SW 1271 (cell line): Measurements from ENCODE around the gene AHCYL2.
"Not testable (repeated sequence)": the region's sequence is repeated elsewhere in the genome, so short reads cannot be mapped to it uniquely, and the experiment has no call there.

Experiments used
- DNase-seq, 2 experiments: peaks; one replicate each; lab custom pipeline; 2025; lab: John Stamatoyannopoulos, UW

AHCYL2 gene

DNA sequence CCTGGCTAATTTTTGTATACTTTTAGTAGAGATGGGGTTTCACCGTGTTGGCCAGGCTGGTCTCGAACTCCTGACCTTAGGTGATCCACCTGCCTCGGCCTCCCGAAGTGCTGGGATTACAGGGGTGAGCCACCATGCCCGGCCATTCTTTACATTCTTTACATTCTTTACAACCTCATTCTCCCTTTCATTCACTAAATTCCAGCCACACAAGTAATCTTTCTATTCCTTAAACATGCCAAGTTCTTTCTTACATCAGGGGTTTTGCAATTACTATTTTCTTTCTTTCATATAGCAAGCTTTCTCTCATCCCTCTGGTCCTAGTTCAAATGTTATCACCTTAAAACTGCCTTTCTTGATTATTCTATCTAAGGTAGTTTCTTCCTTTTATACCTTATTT is 128.3 kb downstream of the AHCYL2 start:
- DNase-seq, result peak in 1 of 2 experiments; percentile 4

DNA sequence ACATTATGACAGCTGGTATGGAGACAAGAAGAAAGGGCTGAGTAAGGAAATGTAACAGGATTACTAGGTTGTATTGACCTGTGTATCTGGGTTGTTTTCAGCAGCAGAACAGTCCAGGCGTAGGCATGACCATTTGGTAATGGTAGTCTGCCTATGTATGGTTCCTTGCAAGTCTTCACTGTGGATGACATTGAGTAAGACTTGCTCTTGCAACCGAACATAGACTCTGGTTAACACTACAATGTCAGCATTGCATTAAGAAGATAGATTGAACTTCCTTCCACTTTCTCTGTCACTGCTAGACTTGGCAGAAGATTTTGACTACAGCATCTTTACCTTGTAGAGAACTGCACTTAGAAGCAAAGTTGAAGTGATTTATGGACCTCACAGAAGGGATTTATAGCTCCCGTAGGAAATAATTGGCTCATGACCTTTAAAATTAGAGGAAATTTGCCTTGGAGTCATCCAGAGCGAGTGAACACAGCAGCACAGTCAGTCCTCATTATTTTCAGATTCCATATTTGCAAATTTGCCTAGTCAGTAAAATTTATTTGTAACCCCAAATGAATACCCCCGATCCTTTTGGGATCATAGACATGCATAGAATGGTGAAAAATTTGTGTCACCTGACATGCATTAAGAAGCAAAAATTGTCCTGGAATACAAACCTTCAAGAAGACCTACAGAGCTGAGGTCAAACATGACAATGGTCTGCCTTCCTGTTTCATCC is 129.8 kb downstream of the AHCYL2 start:
- no peak for DNase-seq

- DNase-seq, result no peak
These were observed 131.3 kb downstream of the AHCYL2 start for GRCh38 chr7:129356176-129356575.

GRCh38 chr7:129359176-129359575 is 134.3 kb downstream of the AHCYL2 start:
- no peak for DNase-seq

DNA sequence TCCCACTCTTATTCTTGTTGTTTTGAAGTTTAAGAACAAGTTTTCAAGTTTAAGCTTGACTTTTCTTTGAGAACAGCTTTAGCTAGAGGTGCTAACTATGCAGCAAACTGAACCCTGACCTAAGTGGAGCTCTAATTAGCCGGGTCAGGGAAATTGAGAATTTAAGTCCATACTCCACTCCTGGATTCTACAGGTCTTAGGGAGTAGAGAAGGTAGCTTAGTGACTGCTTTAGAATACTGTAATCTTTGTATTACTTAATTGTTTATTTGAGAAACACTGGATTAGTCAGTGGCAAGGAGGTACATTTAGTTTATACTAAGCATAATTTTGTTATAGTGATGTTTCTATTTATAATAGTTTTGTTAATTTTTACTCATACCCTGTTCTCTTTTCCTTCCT is 134.8 kb downstream of the AHCYL2 start:
- DNase-seq, result no peak

DNA sequence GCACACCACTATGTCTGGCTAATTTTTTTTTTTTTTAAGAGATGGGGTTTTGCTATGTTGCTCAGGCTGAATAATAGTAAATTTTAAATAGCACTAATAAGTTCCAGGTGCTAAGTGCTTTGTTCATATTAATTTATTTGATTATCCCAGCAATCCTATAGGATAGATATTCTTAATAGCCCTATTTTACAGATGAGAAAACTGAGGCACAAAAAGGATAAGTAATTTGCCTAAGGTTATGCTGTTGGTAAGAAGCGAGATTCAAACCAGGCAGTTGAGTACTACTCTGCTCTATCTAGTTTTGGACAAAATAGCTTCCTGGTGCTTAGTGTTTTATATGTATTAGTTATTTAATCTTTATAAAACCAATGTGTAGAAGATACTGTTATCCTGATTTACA is 136.9 kb downstream of the AHCYL2 start:
- no peak for DNase-seq

DNA sequence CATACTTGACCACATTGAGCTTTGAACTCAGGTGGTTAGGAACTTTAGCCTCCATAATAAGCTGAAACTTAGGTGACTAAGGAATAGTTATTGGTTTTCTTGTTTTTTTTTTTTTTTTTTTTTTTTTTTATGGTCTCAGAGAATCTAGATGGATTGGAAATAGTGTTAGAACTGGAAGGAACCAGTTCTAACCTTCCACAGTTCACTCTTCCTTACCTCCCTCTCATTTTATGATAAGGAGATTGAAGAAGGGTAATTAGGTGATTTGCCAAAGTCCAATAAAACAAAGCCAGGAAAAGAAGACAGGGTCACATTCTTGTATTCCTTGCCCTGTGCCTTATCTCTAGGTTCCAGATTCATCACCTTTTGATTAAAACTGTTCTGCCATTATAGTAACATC is 137.7 kb downstream of the AHCYL2 start:
- no peak for DNase-seq

DNA sequence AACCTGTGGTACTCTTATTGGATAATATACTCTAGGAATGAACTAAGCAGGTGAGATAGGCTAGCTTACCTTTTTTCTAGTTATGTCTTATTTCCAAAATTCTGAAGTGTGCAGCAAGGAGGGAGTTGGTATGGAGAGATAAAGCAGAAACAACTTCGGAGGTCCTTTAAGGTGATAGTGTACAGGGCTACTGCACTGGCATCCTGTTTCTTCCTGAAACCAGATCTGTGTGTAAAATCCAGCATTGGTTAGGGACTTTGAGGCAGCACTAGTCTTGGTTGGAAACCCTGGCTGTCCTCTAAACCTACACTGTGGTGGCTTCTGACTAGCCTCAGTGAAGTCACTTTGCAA is 142.5 kb downstream of the AHCYL2 start:
- no peak for DNase-seq

GRCh38 chr7:129367700-129368388 is 143.0 kb downstream of the AHCYL2 start:
- peak in 1 of 2 experiments; percentile 60 for DNase-seq

DNA sequence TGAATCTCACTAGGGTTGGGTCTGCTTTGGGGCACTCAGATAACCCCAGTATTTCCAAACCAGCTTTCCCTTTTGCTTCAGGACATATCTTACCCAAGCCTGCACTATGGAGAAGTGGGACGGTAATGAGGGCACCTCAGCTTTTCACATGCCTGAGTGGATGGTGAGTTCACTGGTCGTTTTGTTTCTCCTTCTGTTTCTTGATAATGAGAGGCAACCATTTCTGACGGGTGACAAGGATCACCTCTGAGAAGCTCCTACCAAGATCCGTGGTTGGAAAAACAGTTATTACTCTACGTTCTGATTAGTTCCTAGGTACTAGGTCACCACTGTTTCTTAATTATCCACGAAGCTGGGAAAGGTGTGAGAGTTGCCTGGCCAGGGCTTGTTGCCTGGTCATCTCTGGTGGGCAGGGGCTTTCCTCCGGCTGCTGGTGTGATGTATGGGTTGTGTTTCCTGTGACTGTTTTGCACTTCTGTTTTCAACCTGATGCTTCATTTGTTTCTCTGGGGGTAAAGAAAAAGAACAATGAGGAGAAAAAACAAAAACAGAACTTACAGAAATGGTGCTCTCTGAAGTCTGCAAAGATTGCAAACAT is 143.7 kb downstream of the AHCYL2 start:
- DNase-seq, result no peak

GRCh38 chr7:129369447-129369846 is 144.6 kb downstream of the AHCYL2 start:
- DNase-seq, result not testable (repeated sequence)

GRCh38 chr7:129370812-129371211 is 146.0 kb downstream of the AHCYL2 start:
- peak in 1 of 2 experiments; percentile 10 for DNase-seq

- no peak for DNase-seq
These were observed 146.7 kb downstream of the AHCYL2 start for GRCh38 chr7:129371487-129371886.

- no peak for DNase-seq
These were observed 149.0 kb downstream of the AHCYL2 start for GRCh38 chr7:129373651-129374428.

DNA sequence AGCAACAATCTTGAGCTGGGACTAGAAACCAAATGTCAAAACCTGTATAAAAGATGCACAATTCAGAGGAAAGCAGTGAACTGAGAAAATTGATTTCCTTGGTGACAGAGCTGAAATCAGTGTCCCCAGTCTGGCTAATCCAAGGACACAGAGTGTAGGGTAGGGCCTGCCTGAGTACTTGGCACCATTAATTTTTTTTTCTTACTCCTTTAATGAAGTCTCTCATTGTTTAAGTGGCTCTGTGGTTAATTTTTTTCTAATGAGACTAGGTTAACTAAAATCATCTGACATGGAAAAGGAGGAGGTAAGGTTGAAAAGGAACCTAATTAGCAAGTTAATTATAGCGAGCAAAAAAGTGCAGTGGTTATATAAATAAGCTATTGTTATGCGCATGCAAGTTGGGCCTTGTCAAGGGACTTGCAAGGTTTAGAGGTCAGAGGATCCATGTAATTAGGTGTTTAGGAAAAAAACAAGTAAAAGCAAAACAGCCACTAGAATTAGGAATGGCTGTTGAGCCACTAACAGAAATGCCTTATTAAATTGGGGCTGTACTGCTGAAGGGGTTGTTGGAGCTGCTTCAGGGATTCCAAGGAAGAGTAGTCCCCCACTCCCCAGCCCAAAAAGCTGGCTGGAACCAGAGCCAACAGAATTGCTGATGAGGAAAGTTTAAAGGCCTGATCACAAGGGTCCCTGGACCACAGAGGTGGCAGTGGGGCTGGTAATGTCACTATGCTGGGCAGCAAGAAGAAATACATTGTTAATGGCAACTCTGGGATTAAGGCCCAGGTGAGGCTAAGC is 150.5 kb downstream of the AHCYL2 start:
- no peak for DNase-seq

- DNase-seq, result peak in 1 of 2 experiments; percentile 35
These were observed 151.4 kb downstream of the AHCYL2 start for GRCh38 chr7:129376076-129376777.

GRCh38 chr7:129376778-129377700 is 152.2 kb downstream of the AHCYL2 start:
- DNase-seq, result no peak

GRCh38 chr7:129381710-129382484 is 157.1 kb downstream of the AHCYL2 start:
- DNase-seq, result no peak

- DNase-seq, result no peak
These were observed 158.8 kb downstream of the AHCYL2 start for GRCh38 chr7:129383542-129384132.
